Upper lobe of left lung (tissue), 4 donors: ENCODE measurements around the gene TRHDE.

Source experiments
- CTCF ChIP-seq, 6 experiments: fragments of 450-650 bp in 4 of 6; fragments of 200-600 bp in 2 of 6; sonication (generic) in 2 of 6; IDR thresholded peaks; one replicate each; pipeline ENCODE4 v1.5.1; 2016 to 2019; ENCODE audit warnings: antibody characterized with exemption in 6 of 6
- EP300 ChIP-seq, 4 donors: sonication (generic); formaldehyde crosslinking; IDR thresholded peaks; one replicate each; pipeline ENCODE4 v1.5.1; 2017; ENCODE audit warnings: antibody characterized with exemption in 4 of 4, control low read depth in 2 of 4
- POLR2A ChIP-seq, 4 donors: fragments of 450-650 bp; IDR thresholded peaks; one replicate each; pipeline ENCODE4 v1.5.1; 2016 to 2017; ENCODE audit warnings: antibody characterized with exemption in 4 of 4, mild to moderate bottlenecking in 2 of 4
- POLR2AphosphoS5 ChIP-seq, 2 donors: sonication (generic); formaldehyde crosslinking; IDR thresholded peaks; one replicate each; pipeline ENCODE4 v1.5.1; 2017; ENCODE audit warnings: antibody characterized with exemption in 2 of 2

GRCh38 chr12:72271451-72272090, 599 bp upstream of the TRHDE start:
- no peak for TF ChIP-seq POLR2AphosphoS5 (IDR thresholded peaks at IDR 0.05)
- no peak for TF ChIP-seq CTCF (IDR thresholded peaks at IDR 0.05)
- TF ChIP-seq EP300 (IDR thresholded peaks at IDR 0.05), result no peak
- no peak for TF ChIP-seq POLR2A (IDR thresholded peaks at IDR 0.05)
